ENCODE results near the gene LAIR1. TPM values are rescaled to one million over a fixed set of nuclear protein-coding genes. Genes with fewer than 3 reads are reported as not detected.
A peak's percentile ranks its signal among the peaks of the same experiment; 100 is the strongest.

Gene LAIR1
- polyA plus RNA-seq, 1 donor (not counting 4 experiments of a cell fraction or from before 2014, with no cell fraction given), result not detected

GRCh38 chr19:54325631-54326030 lies 39.1 kb downstream of the LAIR1 start:
- H3K4me2 ChIP-seq (ENCODE audit: control insufficient read depth, extremely low read depth, insufficient read depth, low read depth, low read length), result no peak overlapping the region
- H3K9ac ChIP-seq (ENCODE audit: control insufficient read depth, extremely low read depth, insufficient read depth, low read length), result no peak overlapping the region
- H3K9me3 ChIP-seq (ENCODE audit: control insufficient read depth, low read depth, low read length), result no peaks in the 10 kb centered on the region
- no peaks in the 10 kb centered on the region for H4K20me1 ChIP-seq (ENCODE audit: control insufficient read depth, extremely low read depth, insufficient read depth, low read length)
- H3K79me2 ChIP-seq (ENCODE audit: control insufficient read depth, insufficient read depth, low read length), result no peaks in the 10 kb centered on the region
- no peak overlapping the region for H3K27ac ChIP-seq (ENCODE audit: control insufficient read depth, insufficient read depth, low read length)
- H3K27me3 ChIP-seq (ENCODE audit: control insufficient read depth, extremely low read depth, insufficient read depth, low read length), result no peaks in the 10 kb centered on the region
- TF ChIP-seq EZH2 (IDR thresholded peaks at IDR 0.05; ENCODE audit: low read length), result no peak
- TF ChIP-seq, protein P1, sequence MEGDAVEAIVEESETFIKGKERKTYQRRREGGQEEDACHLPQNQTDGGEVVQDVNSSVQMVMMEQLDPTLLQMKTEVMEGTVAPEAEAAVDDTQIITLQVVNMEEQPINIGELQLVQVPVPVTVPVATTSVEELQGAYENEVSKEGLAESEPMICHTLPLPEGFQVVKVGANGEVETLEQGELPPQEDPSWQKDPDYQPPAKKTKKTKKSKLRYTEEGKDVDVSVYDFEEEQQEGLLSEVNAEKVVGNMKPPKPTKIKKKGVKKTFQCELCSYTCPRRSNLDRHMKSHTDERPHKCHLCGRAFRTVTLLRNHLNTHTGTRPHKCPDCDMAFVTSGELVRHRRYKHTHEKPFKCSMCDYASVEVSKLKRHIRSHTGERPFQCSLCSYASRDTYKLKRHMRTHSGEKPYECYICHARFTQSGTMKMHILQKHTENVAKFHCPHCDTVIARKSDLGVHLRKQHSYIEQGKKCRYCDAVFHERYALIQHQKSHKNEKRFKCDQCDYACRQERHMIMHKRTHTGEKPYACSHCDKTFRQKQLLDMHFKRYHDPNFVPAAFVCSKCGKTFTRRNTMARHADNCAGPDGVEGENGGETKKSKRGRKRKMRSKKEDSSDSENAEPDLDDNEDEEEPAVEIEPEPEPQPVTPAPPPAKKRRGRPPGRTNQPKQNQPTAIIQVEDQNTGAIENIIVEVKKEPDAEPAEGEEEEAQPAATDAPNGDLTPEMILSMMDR (optimal IDR thresholded peaks at IDR 0.05 in 1 of 3, IDR thresholded peaks at IDR 0.05 in 1 of 3, conservative IDR thresholded peaks at IDR 0.05 in 1 of 3; ENCODE audit: extremely low read depth in 1 of 3, insufficient read depth in 2 of 3, low read length in 3 of 3), result no peak
- no peak overlapping the region for H3K4me3 ChIP-seq (ENCODE audit: control insufficient read depth in 2 of 3, extremely low read depth in 1 of 3, insufficient read depth in 2 of 3, low read depth in 1 of 3, low read length in 3 of 3)
- FAIRE-seq (no peak), DNase-seq (ENCODE audit: low read depth, low spot score) (no peak)
- H3K36me3 ChIP-seq (ENCODE audit: control insufficient read depth in 2 of 2, extremely low read depth in 1 of 2, insufficient read depth in 2 of 2, low read length in 2 of 2), result no peaks in the 10 kb centered on the region
- no peaks in the 10 kb centered on the region for H3K9me1 ChIP-seq (ENCODE audit: control insufficient read depth, extremely low read depth, insufficient read depth, low read length)
- dilution Hi-C loops (cut with MboI; ENCODE audit: extremely low pct_ligation_motif_present, low sequenced_read_pairs), result no loop called here
- H2AFZ ChIP-seq (ENCODE audit: control insufficient read depth, low read length), result no peak overlapping the region
- no peaks in the 10 kb centered on the region for H3K4me1 ChIP-seq (ENCODE audit: control insufficient read depth, extremely low read depth, insufficient read depth, low read length)

DNA sequence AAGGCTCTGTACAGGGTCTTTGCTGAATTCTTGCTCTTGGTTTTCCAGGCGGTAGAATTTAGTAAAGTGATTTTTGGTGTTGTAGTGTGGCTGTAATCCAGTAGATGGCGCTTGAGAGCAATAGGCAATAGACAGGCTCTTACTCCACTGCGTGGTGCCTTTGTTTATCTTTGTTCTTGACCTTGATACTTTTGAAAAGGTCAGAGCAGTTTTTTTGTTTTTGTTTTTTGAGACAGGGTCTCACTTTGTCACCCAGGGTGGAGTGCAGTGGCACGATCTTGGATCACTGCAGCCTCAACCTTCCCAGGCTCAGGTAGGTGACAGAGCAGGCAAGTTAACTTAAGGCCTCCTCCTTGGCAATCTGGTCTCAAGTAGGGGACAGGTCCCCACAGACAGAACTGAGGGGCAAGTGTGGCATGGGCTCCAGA lies 39.5 kb downstream of the LAIR1 start:
- FAIRE-seq (no peak), DNase-seq (ENCODE audit: low read depth, low spot score) (no peak)
- no peaks in the 10 kb centered on the region for H3K9me3 ChIP-seq (ENCODE audit: control insufficient read depth, low read depth, low read length)
- no peaks in the 10 kb centered on the region for H3K4me1 ChIP-seq (ENCODE audit: control insufficient read depth, extremely low read depth, insufficient read depth, low read length)
- no peaks in the 10 kb centered on the region for H3K79me2 ChIP-seq (ENCODE audit: control insufficient read depth, insufficient read depth, low read length)
- H3K9me1 ChIP-seq (ENCODE audit: control insufficient read depth, extremely low read depth, insufficient read depth, low read length), result no peaks in the 10 kb centered on the region
- H3K27me3 ChIP-seq (ENCODE audit: control insufficient read depth, extremely low read depth, insufficient read depth, low read length), result no peaks in the 10 kb centered on the region
- H2AFZ ChIP-seq (ENCODE audit: control insufficient read depth, low read length), result no peak overlapping the region
- H3K27ac ChIP-seq (ENCODE audit: control insufficient read depth, insufficient read depth, low read length), result no peak overlapping the region
- no peak for TF ChIP-seq EZH2 (IDR thresholded peaks at IDR 0.05; ENCODE audit: low read length)
- TF ChIP-seq, protein P1 (optimal IDR thresholded peaks at IDR 0.05 in 1 of 3, IDR thresholded peaks at IDR 0.05 in 1 of 3, conservative IDR thresholded peaks at IDR 0.05 in 1 of 3; ENCODE audit: extremely low read depth in 1 of 3, insufficient read depth in 2 of 3, low read length in 3 of 3), result peak; percentile 51 to 80 (median 66)
- H4K20me1 ChIP-seq (ENCODE audit: control insufficient read depth, extremely low read depth, insufficient read depth, low read length), result no peaks in the 10 kb centered on the region
- no peak overlapping the region for H3K9ac ChIP-seq (ENCODE audit: control insufficient read depth, extremely low read depth, insufficient read depth, low read length)
- H3K36me3 ChIP-seq (ENCODE audit: control insufficient read depth in 2 of 2, extremely low read depth in 1 of 2, insufficient read depth in 2 of 2, low read length in 2 of 2), result no peaks in the 10 kb centered on the region
- dilution Hi-C loops (cut with MboI; ENCODE audit: extremely low pct_ligation_motif_present, low sequenced_read_pairs), result no loop called here
- H3K4me2 ChIP-seq (ENCODE audit: control insufficient read depth, extremely low read depth, insufficient read depth, low read depth, low read length), result no peak overlapping the region
- H3K4me3 ChIP-seq (ENCODE audit: control insufficient read depth in 2 of 3, extremely low read depth in 1 of 3, insufficient read depth in 2 of 3, low read depth in 1 of 3, low read length in 3 of 3), result no peak overlapping the region
